Measurements from ENCODE around the gene ADAMTS17. TPM values are rescaled to one million over a fixed set of nuclear protein-coding genes. Genes with fewer than 3 reads are reported as not detected.

Gene ADAMTS17
- total and polyA plus RNA-seq, 11 donors: 0.30 to 2.4 (median 1.2) TPM

- TF ChIP-seq POLR2A (IDR thresholded peaks at IDR 0.05): no peak
- TF ChIP-seq, protein P1, sequence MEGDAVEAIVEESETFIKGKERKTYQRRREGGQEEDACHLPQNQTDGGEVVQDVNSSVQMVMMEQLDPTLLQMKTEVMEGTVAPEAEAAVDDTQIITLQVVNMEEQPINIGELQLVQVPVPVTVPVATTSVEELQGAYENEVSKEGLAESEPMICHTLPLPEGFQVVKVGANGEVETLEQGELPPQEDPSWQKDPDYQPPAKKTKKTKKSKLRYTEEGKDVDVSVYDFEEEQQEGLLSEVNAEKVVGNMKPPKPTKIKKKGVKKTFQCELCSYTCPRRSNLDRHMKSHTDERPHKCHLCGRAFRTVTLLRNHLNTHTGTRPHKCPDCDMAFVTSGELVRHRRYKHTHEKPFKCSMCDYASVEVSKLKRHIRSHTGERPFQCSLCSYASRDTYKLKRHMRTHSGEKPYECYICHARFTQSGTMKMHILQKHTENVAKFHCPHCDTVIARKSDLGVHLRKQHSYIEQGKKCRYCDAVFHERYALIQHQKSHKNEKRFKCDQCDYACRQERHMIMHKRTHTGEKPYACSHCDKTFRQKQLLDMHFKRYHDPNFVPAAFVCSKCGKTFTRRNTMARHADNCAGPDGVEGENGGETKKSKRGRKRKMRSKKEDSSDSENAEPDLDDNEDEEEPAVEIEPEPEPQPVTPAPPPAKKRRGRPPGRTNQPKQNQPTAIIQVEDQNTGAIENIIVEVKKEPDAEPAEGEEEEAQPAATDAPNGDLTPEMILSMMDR (IDR thresholded peaks at IDR 0.05): no peak
- ATAC-seq (no peak), DNase-seq (no peak)
- intact Hi-C loops (cut with DNase I): loop anchor here in 1 of 10 donors (10.0 kb wide), 1 partner anchor 64 kb away; no protein-coding TSS in a partner anchor
- no peaks in the 10 kb centered on the region for H3K36me3 ChIP-seq
- H3K4me1 ChIP-seq: peaks cover 0 to 7% (median 0%) of the 10 kb centered on the region in 12 donors
- H3K4me3 ChIP-seq: no peak overlapping the region
- H3K9me3 ChIP-seq: no peaks in the 10 kb centered on the region
- no peak overlapping the region for H3K27ac ChIP-seq
- no peaks in the 10 kb centered on the region for H3K27me3 ChIP-seq
- 92 to 93% (median 92%) methylated on average over 11 of the region's 11 CpGs for WGBS, 4 donors
These were observed 293.0 kb downstream of the ADAMTS17 start for GRCh38 chr15:100048736-100049135.

DNA sequence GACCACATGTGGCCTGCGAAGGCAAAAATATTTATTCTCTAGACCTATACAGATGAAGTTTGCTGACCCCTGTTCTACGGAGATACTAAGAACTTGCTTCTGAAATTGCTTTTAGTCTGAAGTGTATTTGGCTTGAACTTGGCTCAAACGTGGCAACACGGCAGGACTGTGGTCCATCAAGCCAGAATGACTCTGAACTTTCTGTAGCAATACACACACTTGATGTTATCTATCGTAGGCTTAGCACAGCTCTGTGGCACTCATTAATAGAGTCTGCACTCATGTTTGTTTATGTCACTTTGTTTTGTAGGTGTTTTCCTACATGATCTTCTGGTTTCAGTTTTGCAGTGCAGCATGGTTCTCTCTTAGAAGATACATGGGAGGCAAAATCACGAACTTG lies 298.1 kb downstream of the ADAMTS17 start:
- Histone ChIP-seq H3K4me3 (no peak overlapping the region), H3K27me3 (no peaks in the 10 kb centered on the region), H3K9me3 (no peaks in the 10 kb centered on the region), H3K36me3 (no peaks in the 10 kb centered on the region), H3K4me1 (peaks cover 0 to 15% (median 5%) of the 10 kb centered on the region in 12 donors), H3K27ac (peak overlapping the region in 3 of 12 donors; percentile 10 to 49 (median 27))
- intact Hi-C loops (cut with DNase I): loop anchor here in 1 of 10 donors (10.0 kb wide), 1 partner anchor 59 kb away; no protein-coding TSS in a partner anchor
- 58 to 73% (median 64%) methylated on average over 6 of the region's 6 CpGs for WGBS, 4 donors
- no peak for DNase-seq
- peak in 2 of 4 donors; percentile 22 to 46 for ATAC-seq
- TF ChIP-seq, protein P1 (IDR thresholded peaks at IDR 0.05): no peak
- TF ChIP-seq POLR2A (IDR thresholded peaks at IDR 0.05): no peak

GRCh38 chr15:100043068-100043641 lies 298.6 kb downstream of the ADAMTS17 start:
- no peaks in the 10 kb centered on the region for H3K36me3 ChIP-seq
- H3K9me3 ChIP-seq: no peaks in the 10 kb centered on the region
- DNase-seq (no peak), ATAC-seq (peak in 2 of 4 donors; percentile 41 to 45)
- no peaks in the 10 kb centered on the region for H3K27me3 ChIP-seq
- 36 to 71% (median 45%) methylated on average over 8 of the region's 8 CpGs for WGBS, 4 donors
- H3K27ac ChIP-seq: peak overlapping the region in 3 of 12 donors; percentile 10 to 49 (median 27)
- no peak overlapping the region for H3K4me3 ChIP-seq
- intact Hi-C loops (cut with DNase I): loop anchor here in 1 of 10 donors (10.0 kb wide), 1 partner anchor 58 kb away; no protein-coding TSS in a partner anchor
- TF ChIP-seq, protein P1 (IDR thresholded peaks at IDR 0.05): no peak
- TF ChIP-seq POLR2A (IDR thresholded peaks at IDR 0.05): no peak
- peaks cover 0 to 15% (median 5%) of the 10 kb centered on the region in 12 donors for H3K4me1 ChIP-seq

DNA sequence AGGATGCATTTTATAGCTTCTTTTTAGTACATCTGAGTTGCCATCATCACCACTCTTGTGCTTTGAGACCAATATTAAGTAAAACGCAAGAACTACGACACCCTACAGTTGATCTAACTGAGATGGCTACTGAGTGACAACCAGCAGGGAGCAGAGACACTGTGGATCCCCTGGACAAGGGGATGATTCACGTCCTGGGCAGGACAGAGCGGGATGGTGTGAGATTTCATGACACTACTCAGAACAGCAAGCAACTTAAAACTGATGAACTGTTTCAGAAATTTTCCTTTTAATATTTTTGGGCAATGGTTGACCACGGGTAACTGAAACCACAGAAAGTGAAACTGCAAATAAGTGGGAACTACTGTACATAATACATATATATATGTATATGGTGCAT lies 299.2 kb downstream of the ADAMTS17 start:
- Histone ChIP-seq H3K4me1 (peaks cover 0 to 15% (median 5%) of the 10 kb centered on the region in 12 donors), H3K27me3 (no peaks in the 10 kb centered on the region), H3K36me3 (no peaks in the 10 kb centered on the region), H3K9me3 (no peaks in the 10 kb centered on the region), H3K27ac (no peak overlapping the region), H3K4me3 (no peak overlapping the region)
- 78 to 95% (median 89%) methylated on average over 5 of the region's 5 CpGs for WGBS, 4 donors
- intact Hi-C loops (cut with DNase I): loop anchor here in 1 of 10 donors (10.0 kb wide), 1 partner anchor 58 kb away; no protein-coding TSS in a partner anchor
- TF ChIP-seq, protein P1 (IDR thresholded peaks at IDR 0.05): no peak
- TF ChIP-seq POLR2A (IDR thresholded peaks at IDR 0.05): no peak
- DNase-seq (no peak), ATAC-seq (no peak)

Data from heart left ventricle (tissue), 16 donors.